Activated naive CD4-positive, alpha-beta T cell treated with anti-CD3 and anti-CD28 coated beads, Interleukin-2, amount 10 ng/mL, durations not matched to agents 7 days and 5 days (primary cell): Measurements from ENCODE around the gene PCSK7.
"Not testable (repeated sequence)": the region's sequence is repeated elsewhere in the genome, so short reads cannot be mapped to it uniquely, and the experiment has no call there.

ENCODE experiments used
- CTCF ChIA-PET: fragments of 350-600 bp; sonication (Branson Sonifier 250); formaldehyde crosslinking; loops from one replicate; lab custom pipeline; 2021; ENCODE audit warnings: antibody characterized with exemption; lab: Charles Lee
- DNase-seq: peaks from one replicate; pipeline ENCODE4 v3.0.0-alpha.2; 2020
- H3K27ac Mint-ChIP-seq: one replicate; pipeline ENCODE4 v1.8.0; 2021; ENCODE audit warnings: mild to moderate bottlenecking, moderate library complexity, mixed read lengths
- H3K27me3 Mint-ChIP-seq: one replicate; pipeline ENCODE4 v1.8.0; 2021; ENCODE audit warnings: mild to moderate bottlenecking, mixed read lengths
- H3K36me3 Mint-ChIP-seq: one replicate; pipeline ENCODE4 v1.8.0; 2021; ENCODE audit warnings: mixed read lengths
- H3K4me1 Mint-ChIP-seq: one replicate; pipeline ENCODE4 v1.8.0; 2021; ENCODE audit warnings: mixed read lengths
- H3K4me3 Mint-ChIP-seq: one replicate; pipeline ENCODE4 v1.8.0; 2021; ENCODE audit warnings: mild to moderate bottlenecking, moderate library complexity, mixed read lengths
- H3K9me3 Mint-ChIP-seq: one replicate; pipeline ENCODE4 v1.8.0; 2021; ENCODE audit warnings: mixed read lengths

The PCSK7 gene

GRCh38 chr11:117231842-117232091, at the start of gene PCSK7:
Gene PCSK7, minus strand, starts transcription at chr11:117232073. Its CDS starts 2,229 bp downstream, at chr11:117229844.
- Mint-ChIP-seq H3K27me3 (peaks cover 4% of the 10 kb centered on the region), H3K9me3 (no peaks in the 10 kb centered on the region), H3K4me3 (peak within 1 kb of the TSS; percentile 99), H3K4me1 (peaks cover 49% of the 10 kb centered on the region), H3K27ac (peak within 1 kb of the TSS; percentile 99), H3K36me3 (peaks cover 42% of the 10 kb centered on the region)
- CTCF ChIA-PET = interaction anchor here (0.9 to 12.1 kb wide), 2 partner anchors 51 to 87 kb away, joined by 3 to 111 read pairs; partner anchors contain the start of gene SIDT2
- peak; percentile 82 for DNase-seq

DNA sequence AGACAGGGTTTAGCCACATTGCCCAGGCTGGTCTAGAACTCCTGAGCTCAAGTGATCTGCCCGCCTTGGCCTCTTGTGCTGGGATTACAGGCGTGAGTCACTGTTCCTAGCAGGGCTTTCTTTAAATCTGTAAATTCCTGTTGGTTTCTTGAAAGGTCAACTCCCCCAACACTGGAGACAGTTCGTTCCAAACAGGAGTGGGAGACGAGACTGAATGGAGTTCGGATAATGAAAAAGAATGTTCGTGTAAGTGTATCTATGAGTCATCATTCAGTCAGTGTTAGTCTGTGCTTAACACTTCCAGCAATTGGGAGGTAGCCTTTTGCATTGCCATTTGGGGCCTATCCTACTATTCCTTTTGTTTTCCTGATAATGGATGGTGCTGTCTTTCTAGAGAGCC, 49.3 kb upstream of the PCSK7 start:
- Mint-ChIP-seq H3K4me3 (no peak overlapping the region), H3K27ac (no peak overlapping the region), H3K27me3 (no peaks in the 10 kb centered on the region), H3K9me3 (no peaks in the 10 kb centered on the region), H3K36me3 (peaks cover 35% of the 10 kb centered on the region), H3K4me1 (peaks cover 22% of the 10 kb centered on the region)
- CTCF ChIA-PET = no interaction called here
- no peak for DNase-seq

GRCh38 chr11:117279711-117280376, 48.0 kb upstream of the PCSK7 start:
- Mint-ChIP-seq H3K4me1 (peaks cover 30% of the 10 kb centered on the region), H3K36me3 (peaks cover 37% of the 10 kb centered on the region), H3K27ac (peak overlapping the region; percentile 95), H3K27me3 (no peaks in the 10 kb centered on the region), H3K4me3 (peak overlapping the region; percentile 53), H3K9me3 (no peaks in the 10 kb centered on the region)
- no peak for DNase-seq
- CTCF ChIA-PET = no interaction called here

DNA sequence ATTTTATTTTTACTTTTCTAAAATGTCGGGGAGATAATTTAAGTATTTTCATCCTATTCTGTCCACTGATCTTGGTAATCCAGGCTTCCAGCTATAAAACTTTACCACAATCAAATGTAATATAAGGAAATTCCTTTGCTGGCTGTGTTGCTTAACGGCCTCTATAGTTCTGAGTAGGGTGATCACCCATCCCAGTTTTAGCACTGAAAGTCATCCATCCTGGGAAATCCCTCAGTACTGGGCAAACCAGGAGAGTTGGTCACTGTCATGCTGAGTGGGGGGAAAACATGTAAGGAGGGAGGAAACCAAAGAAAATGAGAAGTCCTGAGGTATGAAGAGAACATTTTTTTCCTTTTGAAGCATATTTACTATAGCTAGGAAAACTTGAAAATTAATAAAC, 46.5 kb upstream of the PCSK7 start:
- no peaks in the 10 kb centered on the region for H3K27me3 Mint-ChIP-seq
- peaks cover 44% of the 10 kb centered on the region for H3K36me3 Mint-ChIP-seq
- no peak overlapping the region for H3K27ac Mint-ChIP-seq
- DNase-seq = no peak
- H3K9me3 Mint-ChIP-seq = peaks cover 3% of the 10 kb centered on the region
- H3K4me1 Mint-ChIP-seq = peaks cover 33% of the 10 kb centered on the region
- CTCF ChIA-PET = no interaction called here
- no peak overlapping the region for H3K4me3 Mint-ChIP-seq

DNA sequence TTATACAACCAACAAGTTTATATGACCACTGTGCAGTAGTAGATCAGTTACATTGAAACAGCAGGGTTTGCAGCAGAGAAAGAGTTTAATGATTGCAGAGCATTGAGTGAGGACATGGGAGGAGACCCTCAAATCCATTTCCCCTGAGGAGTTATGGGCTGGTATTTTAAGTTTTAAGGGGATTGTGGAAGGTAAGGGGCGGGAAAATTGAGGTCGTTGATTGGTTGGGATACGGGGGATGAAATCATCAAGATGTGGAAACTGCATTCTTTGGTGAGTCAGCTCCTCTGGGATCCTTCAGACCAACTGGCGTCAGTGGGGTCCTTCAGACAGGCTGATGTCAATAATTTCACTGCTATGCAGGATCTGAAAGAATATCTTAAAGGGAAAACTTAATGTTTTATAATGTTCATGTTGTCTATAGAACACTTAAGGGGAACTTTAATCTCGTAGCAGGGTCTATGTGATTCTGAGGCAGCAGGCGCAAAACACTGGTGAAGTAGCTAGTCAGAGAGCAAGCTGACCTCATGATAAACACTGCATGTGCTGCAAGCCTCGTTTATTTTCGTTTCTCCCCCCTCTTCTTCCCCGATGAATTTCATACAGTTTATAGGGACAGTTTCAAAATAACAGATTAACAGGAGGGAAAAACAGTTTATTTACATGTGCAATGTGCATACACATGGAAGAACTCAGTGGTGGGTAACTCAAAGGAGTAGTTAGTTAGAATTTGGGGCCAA, 41.8 kb upstream of the PCSK7 start:
- Mint-ChIP-seq H3K4me1 (peaks cover 13% of the 10 kb centered on the region), H3K9me3 (peaks cover 4% of the 10 kb centered on the region), H3K36me3 (peaks cover 20% of the 10 kb centered on the region), H3K4me3 (no peak overlapping the region), H3K27ac (no peak overlapping the region), H3K27me3 (no peaks in the 10 kb centered on the region)
- no peak for DNase-seq
- CTCF ChIA-PET = no interaction called here

- H3K9me3 Mint-ChIP-seq, H3K27ac Mint-ChIP-seq, H3K4me3 Mint-ChIP-seq, H3K27me3 Mint-ChIP-seq, CTCF ChIA-PET, DNase-seq: not testable (repeated sequence)
- H3K36me3 Mint-ChIP-seq = peaks cover 21% of the 10 kb centered on the region
- peaks cover 11% of the 10 kb centered on the region for H3K4me1 Mint-ChIP-seq
Measured at GRCh38 chr11:117272175-117272574, 40.3 kb upstream of the PCSK7 start.

DNA sequence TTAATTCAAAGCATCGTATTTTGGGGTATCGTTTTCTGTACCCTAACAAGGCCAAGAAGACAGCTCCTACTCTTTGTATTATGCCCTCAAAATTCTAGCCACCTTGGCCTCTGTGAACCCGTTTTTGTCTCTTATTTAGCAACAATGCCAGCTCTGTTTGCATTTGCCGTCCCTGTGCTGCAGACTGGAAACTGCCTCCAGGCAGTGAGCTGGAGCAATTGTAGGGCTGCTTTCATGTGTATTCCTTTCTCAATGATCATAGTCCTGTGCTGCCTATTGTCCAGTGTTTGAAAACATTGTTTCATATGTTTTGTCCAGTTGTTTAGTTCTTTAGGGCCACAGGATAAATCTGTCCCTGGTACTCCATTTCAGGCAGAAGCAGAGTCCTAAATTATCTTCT, 39.3 kb upstream of the PCSK7 start:
- CTCF ChIA-PET = no interaction called here
- peaks cover 11% of the 10 kb centered on the region for H3K4me1 Mint-ChIP-seq

GRCh38 chr11:117269856-117270255, 38.0 kb upstream of the PCSK7 start:
- no peaks in the 10 kb centered on the region for H3K27me3 Mint-ChIP-seq
- no peak overlapping the region for H3K4me3 Mint-ChIP-seq
- no peak for DNase-seq
- CTCF ChIA-PET = no interaction called here
- H3K9me3 Mint-ChIP-seq = peaks cover 4% of the 10 kb centered on the region
- H3K4me1 Mint-ChIP-seq = peaks cover 3% of the 10 kb centered on the region
- H3K36me3 Mint-ChIP-seq = peaks cover 15% of the 10 kb centered on the region
- no peak overlapping the region for H3K27ac Mint-ChIP-seq

More for the DNA sequence above, 39.3 kb upstream of the PCSK7 start:
- Mint-ChIP-seq H3K36me3 (peaks cover 23% of the 10 kb centered on the region), H3K9me3 (peaks cover 4% of the 10 kb centered on the region), H3K27me3 (no peaks in the 10 kb centered on the region), H3K4me3 (no peak overlapping the region), H3K27ac (no peak overlapping the region)
- DNase-seq = no peak

DNA sequence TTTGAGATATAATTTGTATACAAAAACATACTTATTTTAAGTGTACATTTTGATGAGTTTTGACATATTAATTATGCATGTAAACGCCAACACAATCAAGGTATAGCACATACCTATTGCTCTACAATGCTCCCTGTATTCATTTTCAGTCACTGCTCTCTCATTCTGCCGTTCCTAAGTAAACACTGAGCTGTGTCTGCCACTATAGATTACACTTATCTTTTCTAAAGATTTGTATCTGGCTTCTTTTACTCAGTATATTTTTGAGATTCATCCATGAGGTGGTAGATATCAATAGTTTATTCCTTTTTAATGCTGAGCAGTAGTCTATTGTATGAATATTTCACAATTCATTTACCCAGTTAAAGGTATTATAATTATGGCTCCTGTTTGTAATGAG, 33.9 kb upstream of the PCSK7 start:
- Mint-ChIP-seq H3K36me3 (peaks cover 6% of the 10 kb centered on the region), H3K4me1 (no peaks in the 10 kb centered on the region), H3K9me3 (no peaks in the 10 kb centered on the region), H3K27ac (no peak overlapping the region), H3K27me3 (no peaks in the 10 kb centered on the region), H3K4me3 (no peak overlapping the region)
- CTCF ChIA-PET = no interaction called here
- no peak for DNase-seq

DNA sequence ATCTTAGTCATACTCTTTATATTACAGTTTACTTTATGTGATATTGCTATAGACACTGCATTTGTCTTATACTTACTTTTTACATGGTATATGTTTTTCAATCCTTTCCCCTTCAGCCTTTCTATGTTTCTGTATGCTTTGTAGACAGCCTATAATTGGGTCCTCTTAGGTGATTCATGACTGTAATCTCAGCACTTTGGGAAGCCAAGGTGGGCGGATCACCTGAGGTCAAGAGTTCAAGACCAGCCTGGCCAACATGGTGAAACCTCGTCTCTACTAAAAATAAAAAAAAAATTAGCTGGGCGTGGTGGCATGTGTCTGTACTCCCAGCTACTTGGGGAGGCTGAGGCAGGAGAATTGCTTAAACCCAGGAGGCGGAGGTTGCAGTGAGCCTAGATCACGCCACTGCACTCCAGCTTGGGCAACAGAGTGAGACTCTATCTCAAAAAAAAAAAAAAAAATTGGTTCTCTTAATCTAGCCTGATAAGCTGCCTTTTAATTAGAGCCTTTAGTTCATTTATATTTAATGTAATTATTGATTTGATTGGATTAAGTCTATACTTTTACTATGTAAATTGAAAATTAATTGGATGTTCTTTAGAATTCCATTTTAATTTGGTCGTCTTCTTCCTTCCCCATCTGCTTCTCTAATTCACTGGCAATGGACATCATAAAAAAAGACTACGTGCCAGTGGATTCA, 32.9 kb upstream of the PCSK7 start:
- H3K4me1 Mint-ChIP-seq, CTCF ChIA-PET, H3K9me3 Mint-ChIP-seq, H3K27me3 Mint-ChIP-seq, H3K27ac Mint-ChIP-seq, H3K4me3 Mint-ChIP-seq, H3K36me3 Mint-ChIP-seq, DNase-seq: not testable (repeated sequence)

DNA sequence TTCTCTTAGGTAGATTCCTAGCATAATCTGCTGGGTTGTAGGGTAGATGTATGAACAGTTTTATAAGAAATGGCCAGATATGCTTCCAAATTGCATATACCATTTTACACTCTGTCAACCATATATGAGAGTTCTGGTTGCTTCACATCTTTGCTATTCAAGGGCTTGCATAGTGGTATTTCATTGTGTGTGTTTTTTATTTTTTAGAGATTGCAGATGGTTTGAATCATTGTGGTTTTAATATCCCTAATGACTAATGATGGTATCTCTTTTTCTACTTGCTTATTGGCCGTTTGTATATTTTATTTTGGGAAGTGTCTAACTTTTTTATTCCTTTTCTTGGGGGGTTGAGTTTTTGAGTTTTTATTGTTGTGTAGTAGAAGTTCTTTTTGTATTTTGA, 27.5 kb upstream of the PCSK7 start:
- peaks cover 3% of the 10 kb centered on the region for H3K36me3 Mint-ChIP-seq
- no peaks in the 10 kb centered on the region for H3K4me1 Mint-ChIP-seq
- H3K9me3 Mint-ChIP-seq = no peaks in the 10 kb centered on the region
- CTCF ChIA-PET = no interaction called here
- H3K27ac Mint-ChIP-seq = no peak overlapping the region
- DNase-seq = no peak
- no peaks in the 10 kb centered on the region for H3K27me3 Mint-ChIP-seq
- no peak overlapping the region for H3K4me3 Mint-ChIP-seq

DNA sequence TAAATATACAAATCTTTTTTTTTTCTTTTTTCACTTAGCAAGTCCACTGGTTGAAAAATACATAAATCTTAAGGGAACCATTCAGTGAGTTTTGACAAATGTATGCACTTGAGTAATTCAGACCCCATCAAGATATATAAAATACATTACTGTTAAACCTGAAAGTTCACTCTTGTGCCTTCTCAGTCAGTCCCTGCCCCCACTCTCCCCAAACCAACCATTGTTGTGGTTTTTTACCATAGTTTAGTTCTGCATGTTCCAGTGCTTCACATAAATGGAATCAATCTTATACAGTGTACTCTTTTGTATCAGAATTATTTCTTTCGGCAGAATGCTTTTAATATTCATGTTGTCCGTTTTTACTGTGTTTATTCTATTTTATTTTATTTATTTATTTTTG, 26.7 kb upstream of the PCSK7 start:
- Mint-ChIP-seq H3K36me3 (peaks cover 5% of the 10 kb centered on the region), H3K27me3 (no peaks in the 10 kb centered on the region), H3K9me3 (no peaks in the 10 kb centered on the region), H3K27ac (no peak overlapping the region), H3K4me3 (no peak overlapping the region), H3K4me1 (no peaks in the 10 kb centered on the region)
- no peak for DNase-seq
- CTCF ChIA-PET = no interaction called here

GRCh38 chr11:117256573-117256972, 24.7 kb upstream of the PCSK7 start:
- DNase-seq = no peak
- Mint-ChIP-seq H3K4me3 (no peak overlapping the region), H3K36me3 (peaks cover 8% of the 10 kb centered on the region), H3K27ac (no peak overlapping the region), H3K27me3 (no peaks in the 10 kb centered on the region), H3K4me1 (no peaks in the 10 kb centered on the region), H3K9me3 (no peaks in the 10 kb centered on the region)
- CTCF ChIA-PET = no interaction called here

- H3K9me3 Mint-ChIP-seq = no peaks in the 10 kb centered on the region
- no peaks in the 10 kb centered on the region for H3K4me1 Mint-ChIP-seq
- H3K36me3 Mint-ChIP-seq = peaks cover 9% of the 10 kb centered on the region
- no peaks in the 10 kb centered on the region for H3K27me3 Mint-ChIP-seq
- H3K27ac Mint-ChIP-seq = no peak overlapping the region
- DNase-seq = no peak
- no peak overlapping the region for H3K4me3 Mint-ChIP-seq
- CTCF ChIA-PET = no interaction called here
Measured at GRCh38 chr11:117255966-117256365, 24.1 kb upstream of the PCSK7 start.

DNA sequence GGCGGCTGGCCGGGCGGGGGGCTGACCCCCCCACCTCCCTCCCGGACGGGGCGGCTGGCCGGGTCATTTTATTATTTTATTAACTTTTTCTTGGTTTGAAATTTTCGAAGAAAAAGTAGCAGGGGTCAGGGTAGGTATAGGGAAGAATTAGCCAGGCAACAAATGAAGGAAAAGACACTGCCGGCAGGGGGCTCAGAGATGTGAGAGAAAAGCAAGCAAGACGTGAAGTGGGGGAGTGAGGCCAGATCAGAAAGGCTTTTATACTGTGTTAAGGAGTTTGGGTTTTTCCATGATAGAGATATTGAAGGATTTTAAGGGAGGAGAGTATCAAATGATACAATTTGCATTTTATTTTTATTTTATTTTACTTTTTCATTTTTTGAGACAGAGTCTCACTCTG, 19.6 kb upstream of the PCSK7 start:
- no peaks in the 10 kb centered on the region for H3K27me3 Mint-ChIP-seq
- H3K27ac Mint-ChIP-seq = no peak overlapping the region
- DNase-seq = no peak
- no peaks in the 10 kb centered on the region for H3K4me1 Mint-ChIP-seq
- peaks cover 22% of the 10 kb centered on the region for H3K36me3 Mint-ChIP-seq
- no peak overlapping the region for H3K4me3 Mint-ChIP-seq
- CTCF ChIA-PET = no interaction called here
- no peaks in the 10 kb centered on the region for H3K9me3 Mint-ChIP-seq
